Measurements from ENCODE around the gene EXOC6. TPM values are rescaled to one million over a fixed set of nuclear protein-coding genes. Genes with fewer than 3 reads are reported as not detected.

The EXOC6 gene
- total RNA-seq, 4 donors from 2014 or later = 14.4 to 22.4 (median 16.8) TPM

DNA sequence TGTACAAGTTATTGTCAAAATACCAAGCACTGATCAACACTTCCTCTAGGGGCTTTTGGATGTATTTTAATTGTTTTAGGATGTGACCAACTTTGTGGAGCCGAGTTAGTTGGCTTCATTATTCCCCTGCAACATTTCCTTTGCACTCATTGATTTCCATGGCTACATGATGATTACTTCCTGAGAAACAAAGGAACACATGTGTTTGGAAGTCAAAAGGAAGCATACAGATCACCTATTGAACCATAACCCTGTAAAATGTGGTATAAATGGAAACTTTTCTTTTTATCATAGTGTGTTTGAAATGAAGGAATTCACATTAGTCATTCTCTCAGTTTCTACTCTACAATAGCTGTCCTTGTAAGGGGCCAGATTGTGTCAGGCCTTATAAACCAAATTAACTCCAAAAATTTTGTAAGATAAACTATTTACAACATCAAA, 32.2 kb upstream of the EXOC6 start:
- TF ChIP-seq POLR2AphosphoS5 (IDR thresholded peaks at IDR 0.05) = no peak
- no peak for TF ChIP-seq POLR2A (IDR thresholded peaks at IDR 0.05)
- TF ChIP-seq EP300 (IDR thresholded peaks at IDR 0.05) = no peak
- no peak for TF ChIP-seq CTCF (IDR thresholded peaks at IDR 0.05)
- H3K4me3 ChIP-seq = no peak overlapping the region
- H3K9me3 ChIP-seq = no peaks in the 10 kb centered on the region
- H3K36me3 ChIP-seq = no peaks in the 10 kb centered on the region
- peak overlapping the region in 1 of 4 donors; percentile 20 for H3K27ac ChIP-seq
- H3K27me3 ChIP-seq = no peaks in the 10 kb centered on the region
- WGBS, 2 donors (ENCODE audit: low coverage in 1 of 2) = 7 to 45% methylated on average over 1 of the region's 1 CpG
- peaks cover 0 to 9% (median 4%) of the 10 kb centered on the region in 3 donors for H3K4me1 ChIP-seq
- peak; percentile 75 for ATAC-seq

- no peak for TF ChIP-seq POLR2AphosphoS5 (IDR thresholded peaks at IDR 0.05)
- no peak for TF ChIP-seq POLR2A (IDR thresholded peaks at IDR 0.05)
- TF ChIP-seq CTCF (IDR thresholded peaks at IDR 0.05) = no peak
- no peak for TF ChIP-seq EP300 (IDR thresholded peaks at IDR 0.05)
- H3K4me3 ChIP-seq = no peak overlapping the region
- no peaks in the 10 kb centered on the region for H3K9me3 ChIP-seq
- no peaks in the 10 kb centered on the region for H3K27me3 ChIP-seq
- H3K36me3 ChIP-seq = no peaks in the 10 kb centered on the region
- peaks cover 0 to 24% (median 0%) of the 10 kb centered on the region in 3 donors for H3K4me1 ChIP-seq
- 12 to 25% methylated on average over 6 of the region's 6 CpGs for WGBS, 2 donors (ENCODE audit: low coverage in 1 of 2)
- peak; percentile 53 for ATAC-seq
- H3K27ac ChIP-seq = peak overlapping the region; percentile 53 to 65 (median 60)
Observed at GRCh38 chr10:92822060-92822634, 26.2 kb upstream of the EXOC6 start.

DNA sequence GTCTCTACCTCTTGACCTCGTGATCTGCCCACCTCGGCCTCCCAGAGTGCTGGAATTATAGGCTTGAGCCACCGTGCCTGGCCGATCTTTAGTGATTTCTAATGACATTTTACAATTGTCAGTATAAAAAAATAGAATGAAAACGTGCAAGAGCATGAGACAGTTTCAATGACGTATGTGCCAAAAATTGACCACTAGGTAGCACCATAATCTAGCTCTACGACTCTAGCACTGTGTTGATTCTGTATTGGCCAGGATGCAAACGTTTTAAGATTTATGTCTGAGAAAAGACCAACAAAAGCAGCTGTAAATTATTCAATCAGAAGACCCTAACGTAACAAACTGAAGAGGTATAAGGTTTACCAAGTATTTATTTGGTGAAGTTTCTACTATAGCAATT, 25.4 kb upstream of the EXOC6 start:
- no peaks in the 10 kb centered on the region for H3K27me3 ChIP-seq
- 59 to 73% methylated on average over 6 to 9 of the region's 9 CpGs for WGBS, 2 donors (ENCODE audit: low coverage in 1 of 2)
- no peaks in the 10 kb centered on the region for H3K36me3 ChIP-seq
- no peak for ATAC-seq
- H3K4me1 ChIP-seq = peaks cover 0 to 24% (median 0%) of the 10 kb centered on the region in 3 donors
- H3K27ac ChIP-seq = peak overlapping the region in 2 of 4 donors; percentile 60 to 65
- no peak overlapping the region for H3K4me3 ChIP-seq
- H3K9me3 ChIP-seq = no peaks in the 10 kb centered on the region
- no peak for TF ChIP-seq POLR2AphosphoS5 (IDR thresholded peaks at IDR 0.05)
- peak in 1 of 4 experiments; percentile 20 for TF ChIP-seq CTCF (IDR thresholded peaks at IDR 0.05)
- no peak for TF ChIP-seq POLR2A (IDR thresholded peaks at IDR 0.05)
- TF ChIP-seq EP300 (IDR thresholded peaks at IDR 0.05) = no peak

DNA sequence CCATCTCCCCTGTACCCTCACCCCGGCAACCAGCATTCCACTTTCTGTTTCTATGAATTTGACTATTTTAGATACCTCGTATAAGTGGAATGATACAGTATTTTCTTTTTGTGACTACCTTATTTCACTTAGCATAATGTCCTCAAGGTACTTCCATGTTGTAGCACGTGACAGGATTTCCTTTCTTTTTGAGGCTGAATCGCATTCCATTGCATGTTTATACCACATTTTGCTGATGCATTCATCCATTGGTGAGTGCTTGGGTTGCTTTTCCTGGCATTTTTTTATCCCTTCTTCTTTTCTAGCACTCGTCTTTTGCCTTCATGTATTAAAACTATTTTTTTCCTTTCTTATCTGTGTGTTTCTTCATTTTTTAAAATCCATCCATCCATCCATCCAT, 22.3 kb upstream of the EXOC6 start:
- no peaks in the 10 kb centered on the region for H3K27me3 ChIP-seq
- no peak overlapping the region for H3K4me3 ChIP-seq
- WGBS, 2 donors (ENCODE audit: low coverage in 1 of 2) = 73 to 76% methylated on average over 3 to 5 of the region's 5 CpGs
- TF ChIP-seq POLR2AphosphoS5 (IDR thresholded peaks at IDR 0.05) (no peak), POLR2A (IDR thresholded peaks at IDR 0.05) (no peak), CTCF (IDR thresholded peaks at IDR 0.05) (no peak), EP300 (IDR thresholded peaks at IDR 0.05) (no peak)
- ATAC-seq = no peak
- H3K9me3 ChIP-seq = no peaks in the 10 kb centered on the region
- peaks cover 0 to 24% (median 0%) of the 10 kb centered on the region in 3 donors for H3K4me1 ChIP-seq
- H3K36me3 ChIP-seq = no peaks in the 10 kb centered on the region
- H3K27ac ChIP-seq = no peak overlapping the region

DNA sequence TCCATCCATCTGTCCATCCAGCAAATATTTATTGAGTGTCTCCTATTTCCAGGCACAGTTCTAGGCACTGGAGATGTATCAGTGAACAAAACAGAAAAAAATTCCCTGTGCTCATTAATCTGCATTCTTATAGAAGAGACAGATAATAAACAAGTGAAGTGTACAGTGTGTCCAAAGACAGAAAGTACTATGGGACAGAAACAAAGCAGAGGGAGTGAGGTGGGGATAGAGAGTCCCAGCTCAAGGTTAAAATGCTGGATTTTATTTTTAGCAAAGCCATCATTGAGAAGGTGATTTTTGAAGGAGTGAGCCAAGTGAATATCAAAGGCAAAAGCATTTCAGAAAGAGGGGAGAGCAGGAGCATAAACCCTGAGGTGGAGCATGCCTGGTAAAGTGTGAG, 21.8 kb upstream of the EXOC6 start:
- H3K4me3 ChIP-seq = no peak overlapping the region
- H3K36me3 ChIP-seq = no peaks in the 10 kb centered on the region
- no peaks in the 10 kb centered on the region for H3K27me3 ChIP-seq
- no peak for ATAC-seq
- H3K27ac ChIP-seq = peak overlapping the region in 1 of 4 donors; percentile 4
- H3K4me1 ChIP-seq = peaks cover 0 to 21% (median 0%) of the 10 kb centered on the region in 3 donors
- no peaks in the 10 kb centered on the region for H3K9me3 ChIP-seq
- TF ChIP-seq POLR2AphosphoS5 (IDR thresholded peaks at IDR 0.05) (no peak), CTCF (IDR thresholded peaks at IDR 0.05) (no peak), POLR2A (IDR thresholded peaks at IDR 0.05) (no peak), EP300 (IDR thresholded peaks at IDR 0.05) (no peak)
